Bronchial epithelial cell (primary cell): ENCODE results near the gene GPC5. TPM values are rescaled to one million over a fixed set of nuclear protein-coding genes. Genes with fewer than 3 reads are reported as not detected.

Source experiments
- DNase-seq: peaks from one replicate; pipeline ENCODE4 v3.0.0-alpha.2; 2010; ENCODE audit warnings: low read depth
- FAIRE-seq: peaks from 2 replicates; lab custom pipeline; 2011; peaks lifted over from hg19 to GRCh38; lab: Jason Lieb, UNC
- H3K27me3 ChIP-seq: 2 replicates; pipeline ENCODE4 v1.5.1; 2011; ENCODE audit warnings: low read length; ENCODE audit not compliant: control insufficient read depth, insufficient read depth
- H3K36me3 ChIP-seq: 2 replicates; pipeline ENCODE4 v1.5.1; 2011; ENCODE audit warnings: low read length; ENCODE audit not compliant: control insufficient read depth, insufficient read depth
- H3K4me3 ChIP-seq: 2 replicates; pipeline ENCODE4 v1.5.1; 2011; ENCODE audit warnings: mild to moderate bottlenecking, low read depth, low read length, control low read depth
- CTCF ChIP-seq: IDR thresholded peaks from 2 replicates; pipeline ENCODE4 v1.5.1; 2011; ENCODE audit warnings: mild to moderate bottlenecking, moderate library complexity, low read length, control low read depth, inconsistent platforms; ENCODE audit not compliant: insufficient read depth, severe bottlenecking
- total RNA-seq: library from RNA; depleted of rRNA; stranded (reverse); fragments of >200 nt; gene quantifications from 2 replicates; pipeline ENCODE4 v1.2.1, GENCODE V29; 2014

GPC5 gene
- total RNA-seq, 1 donor from 2014 or later, result 1.8 TPM

- Histone ChIP-seq H3K27me3 (no peaks in the 10 kb centered on the region), H3K4me3 (no peak overlapping the region), H3K36me3 (no peaks in the 10 kb centered on the region)
- no peak for TF ChIP-seq CTCF
- FAIRE-seq (no peak), DNase-seq (no peak)
Measured at GRCh38 chr13:91601807-91602206, 203.4 kb downstream of the GPC5 start.

- no peak overlapping the region for H3K4me3 ChIP-seq
- DNase-seq, result no peak
Measured at GRCh38 chr13:91609353-91609752, 210.9 kb downstream of the GPC5 start.

GRCh38 chr13:91618315-91618714 is 219.9 kb downstream of the GPC5 start:
- Histone ChIP-seq H3K36me3 (no peaks in the 10 kb centered on the region), H3K27me3 (no peaks in the 10 kb centered on the region), H3K4me3 (no peak overlapping the region)
- no peak for FAIRE-seq
- DNase-seq, result no peak
- no peak for TF ChIP-seq CTCF

More at GRCh38 chr13:91609353-91609752, 210.9 kb downstream of the GPC5 start:
- no peaks in the 10 kb centered on the region for H3K36me3 ChIP-seq
- no peak for FAIRE-seq
- TF ChIP-seq CTCF, result no peak
- no peaks in the 10 kb centered on the region for H3K27me3 ChIP-seq

GRCh38 chr13:91620670-91621141 is 222.3 kb downstream of the GPC5 start:
- no peak for FAIRE-seq
- Histone ChIP-seq H3K4me3 (no peak overlapping the region), H3K27me3 (no peaks in the 10 kb centered on the region), H3K36me3 (no peaks in the 10 kb centered on the region)
- no peak for TF ChIP-seq CTCF
- no peak for DNase-seq

GRCh38 chr13:91621161-91621560 is 222.7 kb downstream of the GPC5 start:
- FAIRE-seq, result no peak
- no peak for TF ChIP-seq CTCF

GRCh38 chr13:91621963-91622362 is 223.5 kb downstream of the GPC5 start:
- FAIRE-seq (no peak), DNase-seq (no peak)
- H3K4me3 ChIP-seq, result no peak overlapping the region
- H3K36me3 ChIP-seq, result no peaks in the 10 kb centered on the region
- H3K27me3 ChIP-seq, result no peaks in the 10 kb centered on the region
- TF ChIP-seq CTCF, result no peak

More at GRCh38 chr13:91621161-91621560, 222.7 kb downstream of the GPC5 start:
- no peak for DNase-seq
- Histone ChIP-seq H3K36me3 (no peaks in the 10 kb centered on the region), H3K27me3 (no peaks in the 10 kb centered on the region), H3K4me3 (no peak overlapping the region)
